GM19324 (cell line): ENCODE measurements around the gene ATP6V0A1.
"Not testable (repeated sequence)": the region's sequence is repeated elsewhere in the genome, so short reads cannot be mapped to it uniquely, and the experiment has no call there.

Experiments
- ATAC-seq: cut with Tn5 transposase; IDR thresholded peaks from one replicate; pipeline ENCODE4 v1.9.1; 2021; ENCODE audit warnings: mild to moderate bottlenecking, moderate library complexity; ENCODE audit not compliant: unreplicated experiment, low FRiP score

Gene ATP6V0A1

DNA sequence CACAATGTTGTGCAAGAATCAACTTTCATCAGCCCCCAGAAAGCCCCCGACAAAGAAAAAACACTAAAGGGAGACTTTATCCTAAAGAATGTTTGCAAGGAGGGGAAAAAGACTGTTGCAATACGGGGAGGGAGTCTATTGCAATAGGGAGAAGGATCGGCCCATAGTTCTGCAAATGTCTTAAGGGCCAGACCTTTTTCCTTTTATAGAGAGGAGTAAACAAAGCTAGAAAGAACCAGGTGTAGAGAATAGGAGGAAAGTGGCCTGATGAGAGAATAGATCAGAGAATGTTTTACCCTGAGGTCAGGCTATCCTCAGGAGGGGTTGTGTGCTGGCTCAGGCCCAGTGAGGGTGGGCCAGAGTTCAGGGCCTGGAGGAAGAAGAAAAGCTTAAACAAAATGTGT lies 26.9 kb upstream of the ATP6V0A1 start:
- no peak for ATAC-seq

DNA sequence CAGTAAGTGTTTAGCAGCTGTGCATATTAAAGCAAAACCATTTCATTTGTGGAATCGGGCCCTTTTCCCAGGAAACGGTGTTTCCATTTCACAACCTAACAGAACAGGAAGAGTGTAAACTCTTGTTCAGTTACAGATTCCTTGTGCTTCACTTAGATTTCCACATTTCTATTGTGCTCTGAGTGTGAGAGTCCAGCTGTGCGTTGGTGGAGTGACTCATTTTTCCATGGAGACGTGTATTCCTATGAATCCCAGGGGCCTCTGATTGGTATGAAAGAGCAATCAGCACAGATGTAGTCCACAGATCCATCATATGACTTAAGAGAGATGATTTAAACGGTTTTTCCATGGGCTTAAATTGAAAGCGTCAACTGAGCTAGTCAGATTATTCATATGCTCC lies 22.3 kb upstream of the ATP6V0A1 start:
- no peak for ATAC-seq

- ATAC-seq, result no peak
These were observed 19.8 kb upstream of the ATP6V0A1 start for GRCh38 chr17:42438600-42439567.

GRCh38 chr17:42441371-42442195 lies 17.1 kb upstream of the ATP6V0A1 start:
- no peak for ATAC-seq

DNA sequence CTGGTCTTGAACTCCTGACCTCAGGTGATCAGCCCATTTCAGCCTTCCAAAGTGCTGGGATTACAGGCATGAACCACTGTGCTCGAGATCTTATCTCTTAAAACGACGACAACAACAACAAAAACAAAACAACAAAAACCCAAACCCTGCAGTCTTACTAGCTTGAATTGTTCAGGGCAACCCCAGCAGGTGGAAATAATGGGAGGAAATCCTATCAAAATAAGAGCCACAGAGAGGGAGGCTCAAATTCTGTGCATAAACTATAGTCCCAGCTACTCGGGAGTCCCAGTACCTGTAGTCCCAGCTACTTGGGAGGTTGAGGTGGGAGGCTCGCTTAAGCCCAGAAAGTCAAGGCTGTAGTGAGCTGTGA lies 16.5 kb upstream of the ATP6V0A1 start:
- no peak for ATAC-seq

GRCh38 chr17:42449176-42449575 lies 9.5 kb upstream of the ATP6V0A1 start:
- ATAC-seq, result not testable (repeated sequence)

GRCh38 chr17:42449838-42450237 lies 8.8 kb upstream of the ATP6V0A1 start:
- not testable (repeated sequence) for ATAC-seq

- ATAC-seq, result not testable (repeated sequence)
These were observed 7.4 kb upstream of the ATP6V0A1 start for GRCh38 chr17:42451270-42451669.

GRCh38 chr17:42453439-42453838 lies 5.2 kb upstream of the ATP6V0A1 start:
- ATAC-seq, result no peak

DNA sequence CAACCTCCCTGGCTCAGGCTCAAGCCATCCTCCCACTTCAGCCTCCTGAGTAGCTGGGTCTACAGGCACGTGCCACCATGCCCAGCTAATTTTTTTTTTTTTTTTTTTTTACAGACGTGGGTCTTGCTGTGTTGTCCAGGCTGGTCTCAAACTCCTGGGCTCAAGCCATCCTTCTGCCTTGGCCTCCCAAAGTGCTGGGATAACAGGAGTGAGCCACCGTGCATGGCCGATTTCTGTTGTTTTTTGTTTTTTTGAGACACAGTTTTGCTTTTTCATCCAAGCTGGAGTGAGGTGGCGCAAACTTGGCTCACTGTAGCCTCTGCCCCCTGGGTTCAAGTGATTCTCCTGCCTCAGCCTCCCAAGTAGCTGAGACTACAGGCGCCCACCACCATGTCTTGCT lies 3.7 kb upstream of the ATP6V0A1 start:
- ATAC-seq, result not testable (repeated sequence)

- no peak for ATAC-seq
These were observed 2.2 kb upstream of the ATP6V0A1 start for GRCh38 chr17:42456223-42457106.

- ATAC-seq, result no peak
These were observed 1.4 kb upstream of the ATP6V0A1 start for GRCh38 chr17:42457107-42457792.

DNA sequence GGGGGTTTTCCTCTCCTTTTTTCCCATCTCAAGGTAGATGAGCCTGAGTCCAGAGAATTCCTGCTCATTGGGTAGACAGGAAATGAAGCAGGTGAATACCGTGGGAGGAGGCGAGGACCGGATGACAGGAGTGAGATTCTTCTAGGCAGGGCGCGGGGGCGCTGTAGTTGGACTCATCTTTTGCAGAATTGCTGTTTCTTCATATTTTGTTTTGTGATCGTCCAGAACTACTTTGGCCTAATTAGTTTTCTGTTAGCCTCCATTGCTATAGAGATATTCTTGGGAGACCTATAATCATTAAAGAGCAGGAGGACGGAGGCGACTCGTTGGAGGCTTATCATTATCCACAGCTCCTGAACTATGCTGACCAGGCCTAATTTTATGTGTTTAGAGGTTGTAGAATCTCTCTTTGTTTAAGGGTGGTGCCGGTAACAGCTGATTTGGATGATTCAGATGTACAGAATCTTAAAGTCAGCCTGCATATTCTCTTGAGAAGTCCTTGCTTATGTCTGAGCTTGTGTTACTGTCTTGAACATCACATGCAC lies 650 bp downstream of the ATP6V0A1 start:
- no peak for ATAC-seq

GRCh38 chr17:42459801-42460281 lies 1.2 kb downstream of the ATP6V0A1 start:
- no peak for ATAC-seq

GRCh38 chr17:42460371-42460770 lies 1.7 kb downstream of the ATP6V0A1 start:
- ATAC-seq, result no peak

DNA sequence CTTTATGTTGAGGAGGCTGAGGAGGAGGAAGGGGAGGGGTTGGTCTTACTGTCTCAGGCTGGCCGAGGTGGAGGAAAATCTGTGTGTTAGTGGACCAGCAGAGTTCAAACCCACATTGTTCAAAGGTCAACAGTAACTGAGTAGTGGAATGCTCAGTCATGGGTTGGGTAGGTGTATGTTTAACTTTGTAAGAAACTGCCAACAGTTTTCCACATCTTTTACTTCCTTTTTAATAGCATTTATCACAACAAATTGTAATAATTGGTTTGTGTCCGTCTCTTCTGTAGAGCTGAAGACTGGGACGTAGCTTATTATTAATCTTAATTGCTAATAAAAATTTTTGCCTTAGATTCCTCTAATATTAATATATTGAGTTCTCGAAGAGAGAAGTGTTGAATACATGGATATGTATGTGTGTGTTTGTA lies 5.3 kb downstream of the ATP6V0A1 start:
- no peak for ATAC-seq

- no peak for ATAC-seq
These were observed 9.2 kb downstream of the ATP6V0A1 start for GRCh38 chr17:42467889-42468288.

- no peak for ATAC-seq
These were observed 14.2 kb downstream of the ATP6V0A1 start for GRCh38 chr17:42472709-42473521.

DNA sequence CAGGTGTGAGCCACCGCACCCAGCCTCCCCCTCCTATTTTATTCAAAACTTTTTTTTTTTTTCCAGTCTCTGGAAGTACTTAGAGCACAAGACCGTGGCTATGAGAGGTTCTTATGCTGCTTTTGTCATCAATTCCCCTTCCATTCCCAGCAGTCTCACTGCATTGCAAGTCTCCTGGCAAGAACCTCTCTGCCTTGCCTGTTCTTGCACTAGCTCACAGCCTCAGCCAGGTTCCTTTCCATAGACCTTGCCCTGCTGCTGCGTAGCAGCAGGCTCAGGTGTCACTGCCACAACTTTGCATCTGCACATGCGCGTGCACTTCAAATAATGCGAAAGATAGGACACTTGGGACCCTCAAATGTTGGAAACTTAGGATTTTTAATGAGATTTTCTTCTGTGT lies 15.6 kb downstream of the ATP6V0A1 start:
- no peak for ATAC-seq
